ENCODE results near the gene KATNB1. TPM values are rescaled to one million over a fixed set of nuclear protein-coding genes. Genes with fewer than 3 reads are reported as not detected.

Gene KATNB1
- total RNA-seq, 1 experiment from 2014 or later: 37.7 TPM

- H3K4me1 ChIP-seq (ENCODE audit: insufficient read depth, low read length): peaks cover 9% of the 10 kb centered on the region; the same call in 1 of the 2 replicates
- H3K9me3 ChIP-seq (ENCODE audit: low read length): no peaks in the 10 kb centered on the region
- no peaks in the 10 kb centered on the region for H3K9me2 ChIP-seq (replicated peaks; ENCODE audit: low read length)
- ChIA-PET CTCF (no interaction called here), POLR2A (ENCODE audit: unreplicated experiment) (no interaction called here)
- no peaks in the 10 kb centered on the region for H3K36me3 ChIP-seq (ENCODE audit: low read depth, low read length)
- no TSS peak for BruUV-seq (replicated peaks)
- no peak for TF ChIP-seq EZH2 (IDR thresholded peaks at IDR 0.05; ENCODE audit: low read length, unreplicated experiment)
- no peak for TF ChIP-seq CTCF (conservative IDR thresholded peaks at IDR 0.05; ENCODE audit: low read depth, low read length)
- no peak for TF ChIP-seq EZH2phosphoT487 (IDR thresholded peaks at IDR 0.05; ENCODE audit: borderline replicate concordance, low read length)
- no peak for DNase-seq
- H2AFZ ChIP-seq (ENCODE audit: low read length): no peak overlapping the region
- H3K4me2 ChIP-seq (ENCODE audit: low read length): no peak overlapping the region
- H3K79me2 ChIP-seq (ENCODE audit: low read length): no peaks in the 10 kb centered on the region
- no peak overlapping the region for H3K27ac ChIP-seq (ENCODE audit: low read length)
- no peak for ATAC-seq
- no peaks in the 10 kb centered on the region for H4K20me1 ChIP-seq (ENCODE audit: low read length)
- H3K27me3 ChIP-seq (ENCODE audit: low read length): no peaks in the 10 kb centered on the region
- H3K9ac ChIP-seq (ENCODE audit: low read length): no peak overlapping the region
- H3F3A ChIP-seq (ENCODE audit: low read length, unreplicated experiment): no peaks in the 10 kb centered on the region
- H3K4me3 ChIP-seq (ENCODE audit: low read length): no peak overlapping the region
- intact Hi-C loops (cut with micrococcal nuclease): no loop called here
These were observed 55.8 kb downstream of the KATNB1 start for GRCh38 chr16:57791195-57791892.

GRCh38 chr16:57791893-57792461 lies 56.4 kb downstream of the KATNB1 start:
- no peak overlapping the region for H3K27ac ChIP-seq (ENCODE audit: low read length)
- no peaks in the 10 kb centered on the region for H3K9me3 ChIP-seq (ENCODE audit: low read length)
- no peaks in the 10 kb centered on the region for H3K9me2 ChIP-seq (replicated peaks; ENCODE audit: low read length)
- no peak overlapping the region for H2AFZ ChIP-seq (ENCODE audit: low read length)
- H3K4me2 ChIP-seq (ENCODE audit: low read length): no peak overlapping the region
- H3F3A ChIP-seq (ENCODE audit: low read length, unreplicated experiment): no peaks in the 10 kb centered on the region
- H3K9ac ChIP-seq (ENCODE audit: low read length): no peak overlapping the region
- H3K27me3 ChIP-seq (ENCODE audit: low read length): no peaks in the 10 kb centered on the region
- no peaks in the 10 kb centered on the region for H3K79me2 ChIP-seq (ENCODE audit: low read length)
- intact Hi-C loops (cut with micrococcal nuclease): no loop called here
- no peak for ATAC-seq
- TF ChIP-seq CTCF (conservative IDR thresholded peaks at IDR 0.05; ENCODE audit: low read depth, low read length): no peak
- TF ChIP-seq EZH2 (IDR thresholded peaks at IDR 0.05; ENCODE audit: low read length, unreplicated experiment): no peak
- TF ChIP-seq EZH2phosphoT487 (IDR thresholded peaks at IDR 0.05; ENCODE audit: borderline replicate concordance, low read length): no peak
- H4K20me1 ChIP-seq (ENCODE audit: low read length): no peaks in the 10 kb centered on the region
- POLR2A ChIA-PET (ENCODE audit: unreplicated experiment): no interaction called here
- CTCF ChIA-PET: no interaction called here
- H3K4me3 ChIP-seq (ENCODE audit: low read length): no peak overlapping the region
- H3K4me1 ChIP-seq (ENCODE audit: insufficient read depth, low read length): peaks cover 16% of the 10 kb centered on the region
- no peak for DNase-seq
- H3K36me3 ChIP-seq (ENCODE audit: low read depth, low read length): no peaks in the 10 kb centered on the region
- no TSS peak for BruUV-seq (replicated peaks)

GRCh38 chr16:57794849-57795430 lies 59.4 kb downstream of the KATNB1 start:
- Histone ChIP-seq H3K9me3 (ENCODE audit: low read length) (no peaks in the 10 kb centered on the region), H2AFZ (ENCODE audit: low read length) (no peak overlapping the region), H3K27ac (ENCODE audit: low read length) (no peak overlapping the region), H3K9ac (ENCODE audit: low read length) (no peak overlapping the region), H3K4me3 (ENCODE audit: low read length) (no peak overlapping the region), H3K4me1 (ENCODE audit: insufficient read depth, low read length) (peaks cover 30% of the 10 kb centered on the region), H3K4me2 (ENCODE audit: low read length) (no peak overlapping the region), H3K9me2 (replicated peaks; ENCODE audit: low read length) (no peaks in the 10 kb centered on the region), H3K36me3 (ENCODE audit: low read depth, low read length) (no peaks in the 10 kb centered on the region), H3F3A (ENCODE audit: low read length, unreplicated experiment) (no peaks in the 10 kb centered on the region), H3K27me3 (ENCODE audit: low read length) (no peaks in the 10 kb centered on the region), H3K79me2 (ENCODE audit: low read length) (no peaks in the 10 kb centered on the region), H4K20me1 (ENCODE audit: low read length) (no peaks in the 10 kb centered on the region)
- DNase-seq (no peak), ATAC-seq (no peak)
- ChIA-PET CTCF (interaction anchor here (0.6 to 1.1 kb wide), 3 partner anchors 21 to 68 kb away, joined by 3 to 9 read pairs (median 3); no protein-coding TSS in a partner anchor), POLR2A (ENCODE audit: unreplicated experiment) (no interaction called here)
- BruUV-seq (replicated peaks): no TSS peak
- intact Hi-C loops (cut with micrococcal nuclease): loop anchor here (2.0 kb wide), 1 partner anchor 68 kb away; no protein-coding TSS in a partner anchor
- TF ChIP-seq EZH2 (IDR thresholded peaks at IDR 0.05; ENCODE audit: low read length, unreplicated experiment): no peak
- TF ChIP-seq CTCF (conservative IDR thresholded peaks at IDR 0.05; ENCODE audit: low read depth, low read length): no peak
